ENCODE results near the gene GJD3. TPM values are rescaled to one million over a fixed set of nuclear protein-coding genes. Genes with fewer than 3 reads are reported as not detected.

The GJD3 gene
- total RNA-seq, 1 experiment from 2014 or later: not detected

GRCh38 chr17:40319651-40320540 lies 44.6 kb downstream of the GJD3 start:
- Histone ChIP-seq H3K4ac (ENCODE audit: low read depth, low read length) (no peak overlapping the region), H3T11ph (ENCODE audit: low read length) (no peak overlapping the region), H2AK5ac (ENCODE audit: insufficient read length, low read length) (no peak overlapping the region), H3K9ac (ENCODE audit: extremely low read depth, insufficient read length, low read length) (no peak overlapping the region), H2BK5ac (ENCODE audit: insufficient read length, low read length) (no peak overlapping the region), H3K4me2 (ENCODE audit: insufficient read depth, insufficient read length, low read length) (no peak overlapping the region), H4K8ac (replicated peaks; ENCODE audit: insufficient read length, low read depth, low read length) (no peak overlapping the region), H3K23me2 (ENCODE audit: insufficient read length, low read depth, low read length, poor library complexity, severe bottlenecking) (peaks cover 26% of the 10 kb centered on the region), H3K18ac (ENCODE audit: insufficient read length, low read depth, low read length) (no peak overlapping the region), H2BK15ac (ENCODE audit: low read depth, low read length) (no peak overlapping the region), H3K27ac (ENCODE audit: insufficient read length, low read depth, low read length) (no peak overlapping the region), H4K5ac (ENCODE audit: insufficient read length, low read depth, low read length) (no peak overlapping the region), H2BK12ac (ENCODE audit: insufficient read length, low read depth, low read length) (no peak overlapping the region), H3K27me3 (ENCODE audit: insufficient read depth, low read length) (peaks cover 5% of the 10 kb centered on the region; the same call in 1 of the 2 replicates), H4K91ac (ENCODE audit: insufficient read length, low read depth, low read length) (no peak overlapping the region), H4K20me1 (ENCODE audit: control insufficient read depth, insufficient read depth, insufficient read length) (peaks cover 4% of the 10 kb centered on the region), H3K4me1 (ENCODE audit: insufficient read depth, low read length) (peaks cover 8% of the 10 kb centered on the region; the same call in 1 of the 2 replicates), H3K79me2 (ENCODE audit: insufficient read depth, low read length) (no peaks in the 10 kb centered on the region; the same call in 1 of the 2 replicates), H3K14ac (ENCODE audit: insufficient read depth, low read length) (no peak overlapping the region), H3K23ac (ENCODE audit: insufficient read length, low read depth, low read length) (no peak overlapping the region), H3K9me3 (ENCODE audit: control insufficient read depth, low read depth, low read length) (no peaks in the 10 kb centered on the region), H3K79me1 (ENCODE audit: insufficient read depth, low read depth, low read length, poor library complexity, severe bottlenecking) (no peaks in the 10 kb centered on the region), H3K56ac (ENCODE audit: insufficient read length, low read depth, low read length) (no peak overlapping the region), H2BK120ac (ENCODE audit: low read depth, low read length, poor library complexity, severe bottlenecking) (no peak overlapping the region), H2BK20ac (ENCODE audit: low read depth, low read length, poor library complexity, severe bottlenecking) (no peak overlapping the region), H2AFZ (ENCODE audit: low read length) (no peak overlapping the region)
- Mint-ChIP-seq H3K9me3 (no peaks in the 10 kb centered on the region), H3K27ac (peak overlapping the region in 1 of 3 experiments; percentile 24; a peak in 1 of 7 replicates), H3K36me3 (ENCODE audit: insufficient read depth in 1 of 3, low read depth in 3 of 3) (no peaks in the 10 kb centered on the region; a peak in 1 of 7 replicates), H3K4me1 (peaks cover 56 to 72% of the 10 kb centered on the region in 2 experiments), H3K27me3 (ENCODE audit: low read depth) (peaks cover 55% of the 10 kb centered on the region), H3K4me3 (peak overlapping the region; percentile 9 to 94; a peak in 4 of 5 replicates)
- no CpG with 5 or more reads among the region's 11 CpGs for WGBS (ENCODE audit: extremely low coverage, insufficient read length, low lambda C conversion rate)
- peak; percentile 25 for DNase-seq
- no peak for TF ChIP-seq CTCF (conservative IDR thresholded peaks at IDR 0.05)
